Neural progenitor cell (in vitro differentiated cells): Measurements from ENCODE around the gene CD164L2. TPM values are rescaled to one million over a fixed set of nuclear protein-coding genes. Genes with fewer than 3 reads are reported as not detected.
A peak's percentile ranks its signal among the peaks of the same experiment; 100 is the strongest.

Experiments
- DNase-seq: peaks from one replicate; pipeline ENCODE4 v3.0.0-alpha.2; 2016; ENCODE audit warnings: low spot score
- H2AFZ ChIP-seq: fragments of 200-600 bp; sonication (generic); replicated peaks from 2 replicates; pipeline ENCODE4 v1.6.1; 2016; ENCODE audit warnings: antibody characterized with exemption
- H3F3A ChIP-seq: fragments of 200-600 bp; sonication (generic); 2 replicates; pipeline ENCODE4 v1.6.1; 2016; ENCODE audit warnings: antibody characterized with exemption, low read depth
- H3K27ac ChIP-seq: fragments of 200-600 bp; sonication (generic); 2 replicates; pipeline ENCODE4 v1.5.1; 2016; ENCODE audit warnings: mild to moderate bottlenecking
- H3K27me3 ChIP-seq: fragments of 200-600 bp; sonication (generic); 2 replicates; pipeline ENCODE4 v1.6.1; 2016; ENCODE audit warnings: mild to moderate bottlenecking, moderate library complexity
- H3K36me3 ChIP-seq: fragments of 200-600 bp; sonication (generic); 2 replicates; pipeline ENCODE4 v1.5.1; 2016
- H3K4me1 ChIP-seq: fragments of 200-600 bp; sonication (generic); 2 replicates; pipeline ENCODE4 v1.6.1; 2016; ENCODE audit warnings: mixed run types
- H3K4me2 ChIP-seq: fragments of 200-600 bp; sonication (generic); 2 replicates; pipeline ENCODE4 v1.6.1; 2016
- H3K4me3 ChIP-seq: fragments of 200-600 bp; sonication (generic); 2 replicates; pipeline ENCODE4 v1.5.1; 2016
- H3K79me2 ChIP-seq: fragments of 200-600 bp; sonication (generic); 2 replicates; pipeline ENCODE4 v1.6.1; 2016; ENCODE audit warnings: low read depth
- H3K9ac ChIP-seq: fragments of 200-600 bp; sonication (generic); 2 replicates; pipeline ENCODE4 v1.6.1; 2016
- H3K9me3 ChIP-seq: fragments of 200-600 bp; sonication (generic); 2 replicates; pipeline ENCODE4 v1.5.1; 2016; ENCODE audit warnings: low read depth
- H4K20me1 ChIP-seq: fragments of 200-600 bp; sonication (generic); 2 replicates; pipeline ENCODE4 v1.6.1; 2016; ENCODE audit warnings: low read depth
- H3K27ac Mint-ChIP-seq: 3 replicates; pipeline ENCODE4 v1.8.0; 2021; ENCODE audit warnings: mixed read lengths
- H3K27me3 Mint-ChIP-seq: 2 replicates; pipeline ENCODE4 v1.8.0; 2022; ENCODE audit warnings: low read depth, mild to moderate bottlenecking, inconsistent platforms, moderate library complexity, mixed read lengths; ENCODE audit not compliant: insufficient read depth
- H3K36me3 Mint-ChIP-seq: 3 replicates; pipeline ENCODE4 v1.8.0; 2021; ENCODE audit warnings: mixed read lengths
- H3K4me1 Mint-ChIP-seq: 3 replicates; pipeline ENCODE4 v1.8.0; 2021; ENCODE audit warnings: mixed read lengths
- H3K4me3 Mint-ChIP-seq: 3 replicates; pipeline ENCODE4 v1.8.0; 2021; ENCODE audit warnings: mild to moderate bottlenecking, moderate library complexity, mixed read lengths
- H3K9me3 Mint-ChIP-seq: 3 replicates; pipeline ENCODE4 v1.8.0; 2020; ENCODE audit warnings: mixed read lengths
- EZH2 ChIP-seq: fragments of 200-600 bp; sonication (generic); IDR thresholded peaks from 2 replicates; pipeline ENCODE4 v1.6.1; 2017; ENCODE audit warnings: antibody characterized with exemption, mild to moderate bottlenecking, moderate library complexity
- EZH2phosphoT487 ChIP-seq: fragments of 200-600 bp; sonication (generic); IDR thresholded peaks from 2 replicates; pipeline ENCODE4 v1.6.1; 2017; ENCODE audit warnings: antibody characterized with exemption
- total RNA-seq: library from RNA; depleted of rRNA; stranded (reverse); fragments of >200 nt; gene quantifications from 2 replicates; pipeline ENCODE4 v1.2.3, GENCODE V29; 2015; ENCODE audit warnings: low replicate concordance
- TF ChIP-seq, protein P1 (sequence below): fragments of 200-600 bp; sonication (generic); IDR thresholded peaks from 2 replicates; pipeline ENCODE4 v1.5.1; 2017; ENCODE audit warnings: antibody characterized with exemption, mild to moderate bottlenecking

Gene CD164L2
- total RNA-seq, 1 donor from 2014 or later: 1.6 TPM

DNA sequence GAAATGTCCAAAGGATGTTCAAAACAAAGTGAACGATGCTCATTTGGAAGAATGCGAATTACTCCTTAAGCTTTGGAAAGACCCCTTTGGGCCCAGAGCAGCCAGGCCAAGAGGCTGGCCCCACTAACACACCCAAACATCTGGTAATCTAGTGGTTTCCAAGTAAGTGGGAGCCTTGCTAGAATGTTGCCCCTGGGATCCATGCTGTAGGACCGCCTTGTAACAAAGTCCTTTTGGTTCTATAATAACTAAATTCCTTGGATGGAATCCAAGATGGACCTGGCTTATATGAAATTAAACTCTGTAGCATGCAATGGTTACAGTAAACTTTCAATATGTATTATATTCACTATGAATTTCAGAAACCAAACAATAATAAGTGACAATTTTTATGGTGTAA lies 34.6 kb upstream of the CD164L2 start:
- TF ChIP-seq, protein P1, sequence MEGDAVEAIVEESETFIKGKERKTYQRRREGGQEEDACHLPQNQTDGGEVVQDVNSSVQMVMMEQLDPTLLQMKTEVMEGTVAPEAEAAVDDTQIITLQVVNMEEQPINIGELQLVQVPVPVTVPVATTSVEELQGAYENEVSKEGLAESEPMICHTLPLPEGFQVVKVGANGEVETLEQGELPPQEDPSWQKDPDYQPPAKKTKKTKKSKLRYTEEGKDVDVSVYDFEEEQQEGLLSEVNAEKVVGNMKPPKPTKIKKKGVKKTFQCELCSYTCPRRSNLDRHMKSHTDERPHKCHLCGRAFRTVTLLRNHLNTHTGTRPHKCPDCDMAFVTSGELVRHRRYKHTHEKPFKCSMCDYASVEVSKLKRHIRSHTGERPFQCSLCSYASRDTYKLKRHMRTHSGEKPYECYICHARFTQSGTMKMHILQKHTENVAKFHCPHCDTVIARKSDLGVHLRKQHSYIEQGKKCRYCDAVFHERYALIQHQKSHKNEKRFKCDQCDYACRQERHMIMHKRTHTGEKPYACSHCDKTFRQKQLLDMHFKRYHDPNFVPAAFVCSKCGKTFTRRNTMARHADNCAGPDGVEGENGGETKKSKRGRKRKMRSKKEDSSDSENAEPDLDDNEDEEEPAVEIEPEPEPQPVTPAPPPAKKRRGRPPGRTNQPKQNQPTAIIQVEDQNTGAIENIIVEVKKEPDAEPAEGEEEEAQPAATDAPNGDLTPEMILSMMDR: no peak
- TF ChIP-seq EZH2: no peak
- TF ChIP-seq EZH2phosphoT487: no peak
- Histone ChIP-seq H3K36me3 (peaks cover 3% of the 10 kb centered on the region), H3K4me3 (no peak overlapping the region), H3F3A (peaks cover 12% of the 10 kb centered on the region), H2AFZ (no peak overlapping the region), H3K4me1 (peaks cover 22% of the 10 kb centered on the region), H3K79me2 (peaks cover 15% of the 10 kb centered on the region), H4K20me1 (no peaks in the 10 kb centered on the region), H3K27me3 (no peaks in the 10 kb centered on the region), H3K4me2 (no peak overlapping the region), H3K9me3 (no peaks in the 10 kb centered on the region), H3K9ac (no peak overlapping the region), H3K27ac (no peak overlapping the region)
- H3K4me1 Mint-ChIP-seq: peaks cover 25% of the 10 kb centered on the region
- peaks cover 3% of the 10 kb centered on the region for H3K27me3 Mint-ChIP-seq
- H3K27ac Mint-ChIP-seq: no peak overlapping the region
- H3K9me3 Mint-ChIP-seq: no peaks in the 10 kb centered on the region
- no peak for DNase-seq
- peaks cover 44% of the 10 kb centered on the region for H3K36me3 Mint-ChIP-seq
- H3K4me3 Mint-ChIP-seq: no peak overlapping the region

DNA sequence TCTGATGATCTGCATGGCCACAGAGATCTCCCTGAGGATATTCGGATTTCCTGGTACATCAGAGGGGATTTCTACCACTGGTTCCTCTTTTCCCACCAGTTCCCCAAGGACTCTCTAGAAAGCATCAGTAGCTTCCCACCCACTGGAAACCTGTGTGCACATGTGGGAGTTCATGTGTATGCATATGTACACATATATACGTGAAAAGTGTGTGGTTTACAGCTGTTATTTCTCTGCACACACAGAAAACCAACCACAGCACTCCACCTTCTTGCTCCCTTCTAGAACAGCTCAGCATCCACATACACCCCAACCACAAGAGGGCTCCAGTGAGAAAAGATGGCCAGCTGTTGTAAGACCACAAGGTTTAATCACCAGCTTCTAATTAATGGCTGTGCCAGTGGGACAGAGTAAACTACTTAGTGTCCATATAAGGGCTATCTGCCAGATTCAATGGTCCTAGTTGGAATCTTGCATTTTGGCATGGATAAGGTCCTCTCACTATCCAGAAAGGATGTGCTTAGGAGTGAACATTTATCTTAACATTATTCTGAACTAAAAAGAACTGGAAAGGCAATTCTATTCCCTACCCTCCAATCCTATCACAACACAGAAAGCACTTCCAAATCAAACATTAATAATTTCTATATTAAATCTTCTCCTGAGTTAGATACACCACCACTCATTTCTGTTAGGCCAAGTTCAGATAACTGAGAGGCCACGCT lies 33.4 kb upstream of the CD164L2 start:
- H3K36me3 Mint-ChIP-seq: peaks cover 46% of the 10 kb centered on the region
- peaks cover 12% of the 10 kb centered on the region for H3K36me3 ChIP-seq
- no peak overlapping the region for H3K4me3 Mint-ChIP-seq
- no peak for TF ChIP-seq EZH2phosphoT487
- TF ChIP-seq, protein P1: peak; percentile 72
- TF ChIP-seq EZH2: no peak
- peaks cover 5% of the 10 kb centered on the region for H3K27me3 Mint-ChIP-seq
- no peaks in the 10 kb centered on the region for H3K9me3 Mint-ChIP-seq
- H3F3A ChIP-seq: peaks cover 12% of the 10 kb centered on the region
- no peaks in the 10 kb centered on the region for H3K9me3 ChIP-seq
- peak overlapping the region; percentile 26 for H3K27ac Mint-ChIP-seq
- peak; percentile 73 for DNase-seq
- H2AFZ ChIP-seq: no peak overlapping the region
- H3K4me2 ChIP-seq: no peak overlapping the region
- H3K27me3 ChIP-seq: no peaks in the 10 kb centered on the region
- no peak overlapping the region for H3K4me3 ChIP-seq
- H3K27ac ChIP-seq: no peak overlapping the region
- peaks cover 20% of the 10 kb centered on the region for H3K4me1 Mint-ChIP-seq
- H4K20me1 ChIP-seq: no peaks in the 10 kb centered on the region
- peaks cover 22% of the 10 kb centered on the region for H3K4me1 ChIP-seq
- no peak overlapping the region for H3K9ac ChIP-seq
- H3K79me2 ChIP-seq: peaks cover 9% of the 10 kb centered on the region

DNA sequence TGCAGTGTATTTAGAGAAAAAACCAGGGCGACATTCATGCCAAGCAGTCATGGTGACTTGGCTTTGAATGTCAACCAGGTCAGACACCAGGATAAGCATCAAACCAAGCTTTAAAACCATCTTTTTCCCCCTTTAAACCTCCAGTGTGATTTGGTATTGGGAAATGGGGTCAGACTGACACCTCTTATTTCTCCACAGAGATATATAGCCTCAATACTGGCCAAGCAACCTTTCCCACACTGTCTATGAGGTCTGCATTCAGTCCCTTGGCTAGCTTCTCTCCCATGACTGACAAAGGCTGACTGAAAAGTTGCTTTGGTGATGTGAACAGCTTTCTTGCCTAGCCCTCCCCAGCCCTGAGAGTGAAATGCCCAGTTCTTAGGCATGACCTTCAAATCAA lies 31.0 kb upstream of the CD164L2 start:
- TF ChIP-seq EZH2phosphoT487 (no peak), EZH2 (no peak)
- TF ChIP-seq, protein P1: no peak
- H4K20me1 ChIP-seq: no peaks in the 10 kb centered on the region
- H3K4me3 ChIP-seq: no peak overlapping the region
- no peaks in the 10 kb centered on the region for H3K9me3 ChIP-seq
- H3K27me3 Mint-ChIP-seq: peaks cover 5% of the 10 kb centered on the region
- no peaks in the 10 kb centered on the region for H3K27me3 ChIP-seq
- H3F3A ChIP-seq: peaks cover 11% of the 10 kb centered on the region
- DNase-seq: no peak
- H3K36me3 ChIP-seq: peaks cover 12% of the 10 kb centered on the region
- H3K9ac ChIP-seq: no peak overlapping the region
- peaks cover 23% of the 10 kb centered on the region for H3K4me1 Mint-ChIP-seq
- H3K36me3 Mint-ChIP-seq: peaks cover 63% of the 10 kb centered on the region
- no peak overlapping the region for H3K4me2 ChIP-seq
- no peak overlapping the region for H3K4me3 Mint-ChIP-seq
- H3K79me2 ChIP-seq: no peaks in the 10 kb centered on the region
- H2AFZ ChIP-seq: no peak overlapping the region
- H3K27ac Mint-ChIP-seq: no peak overlapping the region
- peaks cover 27% of the 10 kb centered on the region for H3K4me1 ChIP-seq
- no peak overlapping the region for H3K27ac ChIP-seq
- no peaks in the 10 kb centered on the region for H3K9me3 Mint-ChIP-seq
